Left colon (tissue), 2 donors: ENCODE results near the gene BST1. TPM values are rescaled to one million over a fixed set of nuclear protein-coding genes. Genes with fewer than 3 reads are reported as not detected.
A peak's percentile ranks its signal among the peaks of the same experiment; 100 is the strongest.

ENCODE experiments used
- ATAC-seq: fragments of 200-7000 bp; cut with Tn5 transposase; one replicate; pipeline ENCODE4 v1.9.1; 2020; ENCODE audit warnings: mild to moderate bottlenecking, moderate library complexity
- DNase-seq, 2 donors: peaks; one replicate each; pipeline ENCODE4 v3.0.0-alpha.2; 2020
- intact Hi-C, 2 donors: fragments of 100-400 bp; cut with DNase I in 1 of 2; cut with micrococcal nuclease in 1 of 2; formaldehyde crosslinking; loops; one replicate each; pipeline versions ENCODE4 v1.11.2 to v1.14.0; 2022; cut with DNase I, micrococcal nuclease
- total RNA-seq, 2 donors: library from RNA; stranded (reverse); fragmentation: NEBNext Ultra II Directional; extraction: Animal tissue kit (Norgen Biotek cat#: 25700); gene quantifications; one replicate each; pipeline ENCODE4 v1.2.1, GENCODE V29; 2021
- donor health status: DM: no; HTN: no; CAD: no.
- donor health status: DM: yes; HTN: yes; CAD: no.

Gene BST1
- total RNA-seq, 2 donors from 2014 or later, result 11.4 to 11.9 TPM

GRCh38 chr4:15674046-15674445 is 28.8 kb upstream of the BST1 start:
- no peak for DNase-seq
- ATAC-seq, result no peak
- intact Hi-C loops, result no loop called here

- DNase-seq (no peak), ATAC-seq (no peak)
- intact Hi-C loops, result no loop called here
These were observed 27.9 kb upstream of the BST1 start for GRCh38 chr4:15674926-15675325.

GRCh38 chr4:15675356-15675755 is 27.5 kb upstream of the BST1 start:
- intact Hi-C loops, result no loop called here
- no peak for ATAC-seq
- DNase-seq, result no peak

- intact Hi-C loops, result no loop called here
- ATAC-seq, result no peak
- DNase-seq, result no peak
These were observed 26.8 kb upstream of the BST1 start for GRCh38 chr4:15676039-15676438.

DNA sequence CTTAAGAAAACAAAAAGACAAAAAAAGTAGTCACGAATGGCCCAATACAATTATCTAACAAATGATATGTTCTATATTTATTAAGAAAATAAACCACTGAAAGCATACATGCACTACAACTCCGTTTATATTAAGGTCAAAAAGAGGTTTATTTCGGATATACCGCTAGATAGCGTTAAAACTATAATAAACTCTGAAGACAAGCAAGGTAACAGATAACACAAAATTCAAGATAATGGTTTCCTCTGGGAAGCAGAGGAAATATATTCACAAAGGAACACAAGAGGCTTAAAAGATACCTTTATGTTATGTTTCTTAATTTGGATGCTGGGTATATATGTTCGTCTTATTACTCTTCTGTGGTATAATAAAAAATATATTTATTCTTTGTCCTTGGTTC is 26.0 kb upstream of the BST1 start:
- intact Hi-C loops, result no loop called here
- ATAC-seq, result no peak

GRCh38 chr4:15677507-15677988 is 25.3 kb upstream of the BST1 start:
- ATAC-seq (peak; percentile 22), DNase-seq (peak in 1 of 2 donors; percentile 54)
- intact Hi-C loops, result no loop called here

More for the DNA sequence above, 26.0 kb upstream of the BST1 start:
- no peak for DNase-seq

- intact Hi-C loops, result no loop called here
- ATAC-seq, result no peak
- DNase-seq, result no peak
These were observed 21.8 kb upstream of the BST1 start for GRCh38 chr4:15681067-15681371.

DNA sequence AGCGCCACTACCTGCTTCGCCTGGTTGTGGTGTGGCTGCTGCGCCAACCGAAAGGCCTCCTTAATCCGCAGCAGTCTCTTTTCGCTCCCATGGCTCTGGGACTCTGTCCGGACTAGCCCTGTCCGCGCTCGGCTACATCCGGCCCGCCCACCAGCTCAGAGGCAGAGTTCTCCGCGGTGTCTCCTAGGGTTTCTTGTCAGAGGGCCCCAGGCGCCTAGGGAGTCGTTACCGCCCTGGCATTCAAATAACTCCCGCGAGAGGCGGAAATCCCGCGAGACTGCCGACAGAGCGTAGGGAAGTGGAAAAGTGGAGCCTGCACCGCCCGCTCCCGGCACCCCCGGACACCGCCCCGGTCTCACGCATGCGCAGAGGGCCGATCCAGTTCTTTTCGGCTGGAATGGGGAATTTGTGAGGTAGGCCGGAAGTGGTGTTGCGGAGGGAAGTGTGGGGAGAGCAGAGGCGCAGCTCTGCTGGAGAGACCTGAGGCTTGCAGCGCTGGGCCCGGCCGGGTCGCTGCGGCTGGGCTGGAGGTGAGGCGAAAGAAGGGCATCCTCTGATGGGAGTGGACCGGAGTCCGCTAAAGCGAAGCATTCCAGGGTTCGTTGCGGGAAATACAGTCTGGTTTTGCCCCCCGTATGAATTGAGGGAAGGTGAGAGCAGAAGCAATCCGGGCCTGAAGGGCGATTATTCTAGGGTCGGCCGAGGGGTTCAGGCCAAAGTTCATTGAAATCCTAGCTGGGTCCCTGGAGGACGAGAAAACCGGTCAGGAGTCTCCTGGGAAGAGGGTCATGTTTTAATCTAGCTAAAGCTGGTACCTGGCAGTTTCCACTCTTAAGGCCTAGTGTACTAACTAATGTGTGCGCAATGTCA is 21.3 kb upstream of the BST1 start, which contains the start of gene FAM200B:
TSS of gene FAM200B (plus strand) at position 456 of the 870 bp plus-strand sequence. CDS start 5,151 bp downstream, outside the sequence.
- peak; percentile 97 to 99 for DNase-seq
- intact Hi-C loops, result no loop called here
- peak; percentile 87 for ATAC-seq

- ATAC-seq (no peak), DNase-seq (no peak)
- intact Hi-C loops, result no loop called here
These were observed 20.4 kb upstream of the BST1 start for GRCh38 chr4:15682242-15683142.

- intact Hi-C loops, result no loop called here
- DNase-seq (no peak), ATAC-seq (no peak)
These were observed 19.7 kb upstream of the BST1 start for GRCh38 chr4:15683143-15683495.

- ATAC-seq (no peak), DNase-seq (no peak)
- intact Hi-C loops, result no loop called here
These were observed 18.4 kb upstream of the BST1 start for GRCh38 chr4:15684498-15684897.

DNA sequence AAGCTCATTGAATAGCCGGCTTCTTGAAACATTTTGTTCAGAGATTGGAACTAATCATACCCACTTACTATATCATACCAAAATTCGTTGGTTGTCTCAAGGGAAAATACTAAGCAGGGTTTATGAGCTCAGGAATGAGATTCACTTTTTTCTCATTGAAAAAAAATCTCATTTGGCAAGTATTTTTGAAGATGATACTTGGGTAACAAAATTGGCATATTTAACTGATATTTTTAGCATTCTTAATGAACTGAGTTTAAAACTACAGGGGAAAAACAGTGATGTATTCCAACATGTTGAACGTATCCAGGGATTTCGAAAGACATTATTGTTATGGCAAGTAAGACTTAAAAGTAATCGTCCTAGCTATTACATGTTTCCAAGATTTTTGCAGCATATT is 14.8 kb upstream of the BST1 start:
- DNase-seq, result no peak
- no peak for ATAC-seq
- intact Hi-C loops, result no loop called here

DNA sequence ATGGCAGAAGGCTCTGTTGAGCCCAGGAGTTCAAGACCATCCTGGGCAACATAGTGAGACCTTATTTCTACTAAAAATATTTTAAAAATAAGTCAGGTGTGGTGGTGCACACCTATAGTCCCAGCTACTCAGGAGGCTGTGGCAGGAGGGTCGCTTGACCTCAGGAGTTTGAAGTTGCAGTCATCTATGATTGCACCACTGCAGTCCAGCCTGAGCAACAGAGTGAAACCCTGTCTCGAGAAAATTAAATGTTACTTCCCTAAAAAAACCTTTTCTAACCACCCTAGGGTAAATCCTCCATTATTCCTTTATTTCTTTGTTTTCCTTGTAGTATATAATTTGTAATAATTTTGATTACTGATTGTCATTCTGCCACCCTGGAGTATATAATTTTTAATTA is 13.3 kb upstream of the BST1 start:
- intact Hi-C loops, result no loop called here
- DNase-seq (no peak), ATAC-seq (no peak)

DNA sequence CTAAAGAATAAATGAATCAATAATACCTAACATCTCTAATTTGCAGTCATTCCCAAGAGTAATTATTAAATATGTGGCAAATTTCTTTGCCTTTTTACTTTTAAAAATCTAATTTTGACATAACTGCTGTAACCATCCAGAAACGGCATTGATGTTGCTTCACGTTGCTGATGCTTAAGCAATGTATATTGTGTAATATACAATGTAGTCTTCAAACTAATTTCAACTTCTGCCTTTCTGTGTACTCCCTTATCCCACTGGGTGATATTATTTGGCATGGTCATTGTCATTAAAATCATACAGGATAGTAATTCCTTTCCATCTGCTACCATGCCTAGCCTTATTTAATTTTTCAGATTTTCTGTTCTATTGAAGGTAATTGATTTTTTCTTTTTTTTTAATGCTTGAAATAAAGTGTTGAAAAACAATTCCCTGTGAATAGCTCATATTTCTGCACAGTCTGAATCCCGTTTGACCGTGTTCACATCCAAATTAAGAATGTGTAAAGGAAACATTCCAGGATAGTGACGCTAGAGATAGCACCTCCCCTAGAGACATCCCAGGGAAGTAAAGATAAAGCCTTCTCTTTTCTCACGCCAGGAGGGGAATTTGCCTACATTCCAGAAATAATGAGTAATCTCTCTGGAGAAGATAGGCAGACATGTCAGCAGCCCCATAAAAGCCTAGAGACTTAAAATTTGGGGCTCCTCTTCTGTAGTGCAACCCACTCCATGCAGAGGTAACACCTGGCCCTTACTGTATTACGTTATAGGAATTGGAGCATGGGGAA is 12.7 kb upstream of the BST1 start:
- DNase-seq (no peak), ATAC-seq (no peak)
- intact Hi-C loops, result no loop called here

DNA sequence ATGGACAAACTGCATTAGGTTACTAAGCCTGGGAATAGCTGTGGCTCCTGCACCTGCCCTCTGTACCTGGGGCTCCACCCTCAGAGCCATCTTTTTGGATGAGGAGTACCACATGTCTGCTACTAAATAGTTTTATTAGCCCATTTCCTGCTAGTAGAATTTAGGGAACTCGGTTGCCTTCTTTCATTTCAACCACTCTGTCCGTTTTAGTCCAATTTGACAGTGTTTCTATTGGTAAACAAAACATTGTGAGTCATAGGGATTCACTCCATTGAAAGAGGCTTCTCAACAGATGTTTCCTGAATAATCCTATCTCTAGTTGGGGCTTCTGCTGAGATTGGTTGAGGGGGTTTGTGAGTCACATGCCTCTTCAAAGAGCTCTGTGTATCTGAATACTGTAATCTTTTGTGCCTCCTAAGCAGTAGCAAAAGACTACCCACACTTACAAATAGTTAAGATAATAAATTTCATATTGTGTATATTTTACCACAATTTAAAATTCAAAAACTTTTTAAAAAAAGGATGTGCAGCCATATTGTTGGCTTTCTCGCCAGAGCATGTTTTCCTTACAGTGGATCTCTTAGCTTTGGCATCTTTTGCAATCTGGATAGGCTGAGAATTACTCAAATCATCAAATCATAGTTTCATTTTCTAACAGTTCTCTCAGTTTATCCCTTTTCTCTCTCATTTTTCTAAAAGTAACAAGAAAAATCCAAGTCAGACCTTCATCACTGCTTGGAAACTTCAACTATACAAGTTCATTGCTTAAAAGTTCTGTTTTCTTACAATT is 11.3 kb upstream of the BST1 start:
- DNase-seq (no peak), ATAC-seq (no peak)
- intact Hi-C loops, result no loop called here

DNA sequence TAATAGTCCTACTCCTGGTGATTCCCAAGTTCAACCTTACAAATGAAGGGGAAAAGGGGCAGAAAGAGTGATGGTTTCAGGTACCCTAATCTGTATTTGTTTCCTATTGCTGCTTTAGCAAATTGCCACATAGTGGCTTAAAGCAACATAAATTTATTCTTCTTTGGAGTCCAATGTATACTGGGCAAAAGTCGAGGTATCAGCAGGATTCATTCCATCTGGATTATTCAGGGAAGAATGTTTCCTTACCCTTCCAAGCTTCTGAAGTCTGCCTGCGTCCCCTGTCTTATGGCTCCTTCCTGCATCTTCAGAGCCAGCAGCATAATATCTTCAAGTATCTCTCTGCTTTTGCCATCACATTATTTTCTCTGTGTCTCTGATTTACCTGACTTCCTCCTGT is 10.3 kb upstream of the BST1 start:
- DNase-seq (no peak), ATAC-seq (no peak)
- intact Hi-C loops, result no loop called here

GRCh38 chr4:15694431-15694830 is 8.4 kb upstream of the BST1 start:
- DNase-seq, result no peak
- intact Hi-C loops, result no loop called here
- ATAC-seq, result no peak

DNA sequence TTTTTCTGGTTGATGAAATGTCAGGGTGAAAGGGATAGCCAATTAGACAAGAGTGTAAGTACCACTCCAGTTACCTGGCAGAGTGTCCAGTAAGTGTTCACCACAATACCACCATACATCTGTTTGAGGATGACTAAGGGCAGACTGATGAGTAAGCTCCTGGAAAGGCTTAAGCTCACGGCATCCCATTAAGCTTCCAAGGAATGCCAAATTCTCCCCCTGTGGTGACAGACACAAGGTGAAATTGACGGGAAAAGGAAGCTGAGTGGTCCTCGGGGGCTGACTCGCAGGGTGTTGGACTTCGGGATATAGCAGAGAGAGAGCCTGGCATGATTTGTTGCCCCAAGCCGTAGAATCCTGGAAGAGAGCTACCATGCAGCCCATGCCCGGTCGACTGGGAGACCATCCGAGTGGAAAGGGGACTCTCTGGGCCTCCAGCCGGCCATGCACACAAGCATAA is 7.6 kb upstream of the BST1 start:
- no peak for DNase-seq
- no peak for ATAC-seq
- intact Hi-C loops, result no loop called here
